Renal cortex interstitium (tissue), 11 donors: ENCODE measurements around the gene POLR2L. TPM values are rescaled to one million over a fixed set of nuclear protein-coding genes. Genes with fewer than 3 reads are reported as not detected.

ENCODE experiments used
- DNase-seq, 11 donors: peaks; one replicate each; pipeline ENCODE4 v3.0.0-alpha.2; 2013; ENCODE audit warnings: low read depth in 9 of 11, low spot score in 4 of 11; ENCODE audit errors: extremely low read depth in 1 of 11
- polyA plus RNA-seq, 3 donors: library from polyadenylated mRNA; unstranded; fragments of 120-200 nt; gene quantifications; one replicate each; pipeline ENCODE4 v1.2.1, GENCODE V29; 2013; ENCODE audit not compliant: insufficient read length in 3 of 3

The POLR2L gene
- polyA plus RNA-seq, 3 donors, result 85.4 to 128 (median 123) TPM

GRCh38 chr11:833114-833791 lies 9.1 kb downstream of the POLR2L start:
- no peak for DNase-seq

DNA sequence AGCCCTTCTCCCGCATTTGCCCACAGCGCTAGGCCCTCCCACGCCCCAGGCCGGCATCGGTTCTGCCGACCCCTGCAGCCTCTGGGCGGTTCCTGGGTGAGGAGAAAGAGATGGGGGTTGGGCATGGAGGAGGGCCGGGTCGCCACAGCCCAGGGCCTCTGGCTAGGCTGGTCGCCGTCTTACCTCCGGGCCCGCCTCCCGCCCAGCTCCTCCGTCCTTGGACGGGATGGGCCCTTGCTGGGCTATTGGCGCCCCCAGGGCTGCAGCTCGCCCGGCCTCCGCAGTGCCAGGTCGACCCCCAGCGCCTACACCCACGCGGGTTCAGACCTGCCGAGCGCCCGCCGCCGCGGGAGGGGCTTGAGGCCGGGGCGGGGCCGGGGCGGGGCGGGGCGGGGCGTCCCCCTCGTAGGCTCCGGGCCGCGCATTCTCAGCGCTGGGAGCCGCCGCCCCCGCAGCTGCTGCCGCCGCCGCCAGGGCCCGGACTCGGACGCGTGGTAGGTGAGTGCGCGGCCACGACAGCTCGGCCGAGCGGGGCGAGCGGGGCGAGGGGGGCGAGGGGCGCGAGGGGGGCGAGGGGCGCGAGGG lies 9.7 kb downstream of the POLR2L start, which contains the start of gene CD151:
Gene CD151 (plus strand): TSS at position 424 of the 585 bp plus-strand sequence. CDS start 3,118 bp downstream, outside the sequence.
- no peak for DNase-seq

GRCh38 chr11:831961-832528 lies 10.3 kb downstream of the POLR2L start:
- no peak for DNase-seq

GRCh38 chr11:831118-831864 lies 11.0 kb downstream of the POLR2L start:
- no peak for DNase-seq

DNA sequence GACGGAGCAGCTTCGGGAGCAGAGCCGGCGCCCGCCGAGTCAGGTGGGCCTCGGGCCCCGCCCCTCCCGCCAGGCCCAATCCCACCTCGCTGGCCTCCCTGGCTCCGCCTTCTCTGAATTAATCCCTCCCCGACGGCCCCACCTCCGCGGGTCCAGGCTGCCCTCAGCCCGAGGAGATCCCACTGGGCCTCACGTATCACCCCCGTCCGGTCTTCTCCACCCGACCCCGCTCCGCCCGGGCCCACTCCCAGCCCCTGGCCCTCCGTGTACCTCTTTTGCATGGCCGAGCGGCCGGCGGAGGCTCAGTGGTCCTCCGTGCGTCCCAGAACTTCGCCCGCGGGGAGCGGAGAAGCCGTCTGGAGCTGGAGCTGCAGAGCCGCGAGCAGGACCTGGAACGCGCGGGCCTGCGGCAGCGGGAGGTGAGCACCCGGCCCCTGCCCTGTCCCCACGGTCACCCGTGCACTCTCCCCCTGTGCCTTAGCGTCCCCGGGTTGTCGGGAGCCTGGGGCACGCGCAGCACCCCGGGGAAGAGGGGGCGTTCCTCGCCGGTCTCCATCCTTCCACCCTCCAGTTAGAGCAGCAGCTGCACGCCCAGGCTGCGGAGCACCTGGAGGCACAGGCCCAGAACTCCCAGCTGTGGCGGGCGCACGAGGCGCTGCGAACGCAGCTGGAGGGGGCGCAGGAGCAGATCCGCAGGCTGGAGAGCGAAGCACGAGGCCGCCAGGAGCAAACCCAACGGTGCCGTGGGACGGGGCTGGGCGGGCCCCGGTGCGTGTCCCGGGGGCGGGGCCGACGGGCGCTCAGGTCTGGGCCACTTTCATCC lies 11.8 kb downstream of the POLR2L start:
- DNase-seq, result no peak

- DNase-seq, result no peak
Measured at GRCh38 chr11:829847-830294, 12.5 kb downstream of the POLR2L start.

GRCh38 chr11:829176-829846 lies 13.0 kb downstream of the POLR2L start:
- DNase-seq, result no peak

DNA sequence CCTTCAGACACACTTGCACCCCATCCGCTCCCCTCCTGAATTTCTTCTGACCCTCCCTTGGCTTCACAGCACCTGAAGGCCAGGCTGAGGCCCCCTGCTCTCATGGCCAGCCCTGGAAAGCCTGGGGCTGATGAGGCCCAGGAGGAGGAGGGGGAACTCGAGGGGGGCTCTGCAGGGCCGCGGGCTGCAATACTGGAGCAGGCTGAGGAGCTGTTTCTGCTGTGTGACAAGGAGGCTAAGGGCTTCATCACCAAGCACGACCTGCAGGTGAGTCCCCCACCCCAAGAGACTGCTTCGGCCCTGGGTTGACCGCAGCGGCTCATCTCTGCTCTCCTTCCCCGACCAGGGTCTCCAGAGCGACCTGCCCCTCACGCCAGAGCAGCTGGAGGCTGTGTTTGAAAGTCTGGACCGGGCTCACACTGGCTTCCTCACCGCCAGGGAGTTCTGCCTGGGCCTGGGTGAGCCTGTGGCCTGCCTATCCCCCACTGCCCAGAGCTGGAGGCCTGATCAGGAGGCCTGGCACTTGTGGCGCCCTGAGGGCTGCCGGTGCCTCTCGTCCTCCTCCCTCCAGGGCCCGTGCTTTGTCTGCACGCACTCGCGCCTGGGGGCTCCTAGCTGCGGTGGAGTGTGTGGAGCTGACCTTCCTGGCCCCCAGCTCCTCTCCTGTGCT lies 13.7 kb downstream of the POLR2L start:
- DNase-seq, result no peak

DNA sequence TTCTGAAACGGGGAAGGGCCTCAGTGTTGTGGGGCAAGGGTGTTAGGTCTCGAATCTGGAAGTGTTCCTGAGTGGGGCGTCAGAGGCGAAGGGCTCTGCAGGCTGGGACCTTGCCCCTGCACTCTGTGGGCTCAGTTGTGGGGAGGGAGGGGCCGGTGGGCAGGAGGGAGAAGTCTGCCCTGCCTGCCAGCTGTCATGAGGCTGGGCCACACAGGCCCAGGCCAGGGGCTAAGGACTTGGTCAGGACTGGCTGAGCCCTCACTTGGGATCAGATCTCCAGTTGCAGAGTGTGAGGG lies 14.5 kb downstream of the POLR2L start, which contains the start of gene CRACR2B:
Gene CRACR2B (plus strand): TSS at position 23 of the 296 bp plus-strand sequence. CDS start 689 bp downstream, outside the sequence.
- no peak for DNase-seq

DNA sequence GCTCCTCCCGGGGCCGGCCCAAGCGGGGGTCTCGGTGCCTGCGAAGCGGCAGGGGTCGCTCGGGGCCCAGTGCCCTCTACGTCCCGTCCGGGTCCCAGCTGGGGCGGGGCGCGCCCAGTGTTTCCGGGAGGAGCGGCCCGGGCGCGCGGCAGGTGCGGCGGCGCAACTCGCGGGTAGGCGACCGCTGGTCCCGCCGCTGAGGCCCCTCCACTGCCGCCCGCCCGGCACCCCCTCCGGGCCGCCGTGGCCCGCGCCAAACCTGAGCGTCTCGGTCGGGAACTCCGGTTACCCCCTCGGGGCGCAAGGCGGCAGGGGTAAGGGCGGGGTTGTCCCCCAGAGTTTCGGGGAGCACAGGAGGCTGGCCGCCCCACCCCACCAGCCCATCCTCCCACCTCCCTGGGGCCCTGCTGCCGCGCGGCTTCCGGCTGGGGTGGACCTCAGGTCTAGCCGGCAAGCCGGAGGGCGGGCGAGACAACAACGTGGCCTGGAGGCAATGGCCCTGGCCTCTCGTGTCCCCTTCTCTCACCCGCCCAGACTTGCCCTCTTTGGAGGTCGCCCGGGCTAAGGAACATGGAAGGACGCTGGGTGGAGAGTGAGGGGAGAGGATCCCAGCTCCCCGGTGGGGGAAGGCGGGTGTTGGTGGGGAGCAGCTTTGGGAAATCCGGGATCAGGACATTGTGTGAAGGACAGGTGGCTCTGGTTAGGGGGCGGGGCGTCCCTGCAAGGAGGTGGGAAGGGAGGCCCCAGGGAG lies 15.0 kb downstream of the POLR2L start:
- no peak for DNase-seq

DNA sequence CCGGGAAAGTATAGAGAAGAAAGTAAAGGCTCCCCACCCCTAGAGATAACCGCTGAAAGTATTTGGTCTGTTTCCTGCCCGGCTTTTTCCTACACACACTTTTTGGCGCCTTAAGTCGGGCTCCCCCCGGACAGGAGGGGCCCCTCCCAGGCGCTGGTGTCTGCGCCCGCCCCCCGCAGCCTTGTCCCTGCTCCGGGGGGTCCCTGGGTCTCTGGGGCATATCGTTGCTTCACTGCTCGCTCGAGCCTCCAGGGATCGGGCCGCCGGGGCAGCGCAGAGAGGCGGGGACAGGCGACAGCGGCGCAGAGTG lies 15.5 kb downstream of the POLR2L start:
- DNase-seq, result no peak

- no peak for DNase-seq
Measured at GRCh38 chr11:826227-826621, 16.1 kb downstream of the POLR2L start.

DNA sequence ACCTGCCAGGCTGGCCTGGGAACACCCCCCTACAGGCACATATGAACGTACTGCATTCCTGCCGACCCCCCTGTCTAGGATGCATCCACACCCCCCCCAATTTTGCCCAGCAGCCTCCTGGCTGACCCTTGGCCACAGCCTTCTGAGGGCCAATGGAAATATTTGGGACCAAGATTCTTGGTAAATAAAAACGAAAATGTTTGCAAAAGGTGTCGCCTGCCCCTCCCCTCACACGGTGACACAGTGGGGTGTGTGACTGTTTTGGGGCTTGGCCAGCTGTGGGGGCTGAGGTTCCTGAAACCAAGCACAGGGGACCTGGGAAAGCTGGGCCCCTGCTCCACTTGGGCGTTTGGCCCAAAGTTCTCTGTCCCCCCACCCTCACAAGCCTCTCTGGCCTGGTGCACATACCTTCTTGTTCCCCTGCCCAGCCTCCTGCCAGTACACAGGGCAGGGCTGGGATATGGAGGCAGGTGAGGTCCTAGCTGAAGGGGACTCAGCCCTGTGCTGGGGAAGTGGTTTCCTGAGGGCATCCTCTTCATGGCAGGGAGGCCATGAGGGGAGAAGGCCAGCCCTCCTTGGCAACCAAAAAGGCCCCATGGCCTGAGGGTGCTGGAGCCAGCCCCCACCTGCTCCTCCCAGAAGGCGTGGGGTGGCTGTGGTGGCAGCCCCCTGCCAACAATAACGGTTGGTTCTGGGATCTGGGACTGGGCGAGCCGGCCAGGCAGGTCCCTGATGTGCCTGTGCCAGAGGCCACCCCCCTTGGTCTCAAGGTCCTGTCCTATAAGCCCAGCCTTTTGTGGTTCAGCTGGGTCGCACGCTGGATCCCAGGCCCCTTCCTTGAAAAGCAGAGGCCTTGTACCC lies 16.7 kb downstream of the POLR2L start:
- DNase-seq, result no peak

GRCh38 chr11:824942-825341 lies 17.4 kb downstream of the POLR2L start:
- no peak for DNase-seq

DNA sequence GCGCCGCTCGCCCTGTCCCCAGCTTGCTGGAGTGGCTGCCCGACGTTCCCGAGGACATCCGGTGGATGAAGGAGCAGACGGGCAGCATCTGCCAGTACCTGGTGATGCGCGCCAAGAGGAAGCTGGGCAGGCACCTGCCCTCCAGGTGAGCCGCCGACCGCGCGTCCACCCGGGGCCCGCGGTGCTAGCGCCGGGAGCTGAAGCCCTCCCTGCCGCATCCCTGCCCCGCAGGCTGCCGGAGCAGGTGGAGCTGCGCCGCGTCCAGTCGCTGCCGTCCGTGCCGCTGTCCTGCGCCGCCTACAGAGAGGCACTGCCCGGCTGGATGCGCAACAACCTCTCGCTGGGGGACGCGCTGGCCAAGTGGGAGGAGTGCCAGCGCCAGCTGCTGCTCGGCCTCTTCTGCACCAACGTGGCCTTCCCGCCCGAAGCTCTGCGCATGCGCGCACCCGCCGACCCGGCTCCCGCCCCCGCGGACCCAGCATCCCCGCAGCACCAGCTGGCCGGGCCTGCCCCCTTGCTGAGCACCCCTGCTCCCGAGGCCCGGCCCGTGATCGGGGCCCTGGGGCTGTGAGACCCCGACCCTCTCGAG lies 17.9 kb downstream of the POLR2L start:
- DNase-seq, result no peak
